Calu3 (cell line): ENCODE measurements around the gene ARHGAP25. TPM values are rescaled to one million over a fixed set of nuclear protein-coding genes. Genes with fewer than 3 reads are reported as not detected.

Experiments used
- BruUV-seq: library from RNA; stranded (reverse); fragments of 400-500 nt; replicated peaks from 2 replicates; lab custom pipeline; 2021; lab: Mats Ljungman, UMichigan
- CTCF ChIA-PET: fragments of 300-600 bp; sonication (Branson Sonifier 250); formaldehyde crosslinking; loops from one replicate; lab custom pipeline; 2022; ENCODE audit warnings: antibody characterized with exemption; lab: Charles Lee
- DNase-seq: peaks from one replicate; pipeline ENCODE4 v3.0.0; 2022
- H3K27ac Mint-ChIP-seq: one replicate; pipeline ENCODE4 v1.8.0; 2022; ENCODE audit warnings: mixed read lengths; ENCODE audit not compliant: unreplicated experiment
- H3K27me3 Mint-ChIP-seq: one replicate; pipeline ENCODE4 v1.8.0; 2022; ENCODE audit warnings: mixed read lengths; ENCODE audit not compliant: unreplicated experiment
- H3K36me3 Mint-ChIP-seq: one replicate; pipeline ENCODE4 v1.8.0; 2022; ENCODE audit warnings: mild to moderate bottlenecking, moderate library complexity, mixed read lengths; ENCODE audit not compliant: insufficient read depth, unreplicated experiment
- H3K4me1 Mint-ChIP-seq: one replicate; pipeline ENCODE4 v1.8.0; 2022; ENCODE audit warnings: mild to moderate bottlenecking, low read depth, mixed read lengths; ENCODE audit not compliant: unreplicated experiment
- H3K4me3 Mint-ChIP-seq: one replicate; pipeline ENCODE4 v1.8.0; 2022; ENCODE audit warnings: mild to moderate bottlenecking, low read depth, moderate library complexity, mixed read lengths; ENCODE audit not compliant: unreplicated experiment
- H3K9me3 Mint-ChIP-seq: one replicate; pipeline ENCODE4 v1.8.0; 2022; ENCODE audit warnings: low read depth, mixed read lengths; ENCODE audit not compliant: unreplicated experiment
- intact Hi-C: fragments of 100-400 bp; cut with micrococcal nuclease; formaldehyde crosslinking; loops from one replicate; pipeline ENCODE4 v1.10.0; 2022; ENCODE audit not compliant: unreplicated experiment
- total RNA-seq: library from RNA; stranded (reverse); gene quantifications from 2 replicates; pipeline ENCODE4 v1.2.3, GENCODE V29; 2022
- TF ChIP-seq, protein P1 (sequence below): fragments of 200-600 bp; IDR thresholded peaks from one replicate; pipeline ENCODE4 v1.8.0; 2022; ENCODE audit warnings: antibody characterized with exemption; ENCODE audit not compliant: unreplicated experiment

ARHGAP25 gene
- total RNA-seq, 1 experiment from 2014 or later, result not detected

DNA sequence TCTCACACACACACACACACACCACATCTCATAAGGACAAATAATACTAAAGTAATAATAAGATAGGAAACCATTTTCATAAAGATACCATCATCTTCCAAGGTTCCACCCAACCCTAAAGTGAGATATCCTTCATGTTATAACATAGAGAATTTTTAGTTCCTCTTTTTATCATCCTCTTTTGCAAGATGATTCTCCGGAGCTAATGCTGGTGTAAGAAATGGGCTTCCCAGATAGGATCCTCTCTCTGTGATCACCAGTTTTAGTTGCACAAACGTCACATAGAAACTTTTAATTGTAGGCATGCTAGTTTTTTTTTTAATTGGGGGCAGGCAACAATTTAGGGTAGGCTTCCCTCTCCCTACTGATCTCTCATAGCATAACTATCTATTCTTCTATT, 49.6 kb downstream of the ARHGAP25 start:
- H3K4me1 Mint-ChIP-seq, result no peaks in the 10 kb centered on the region
- CTCF ChIA-PET, result no interaction called here
- intact Hi-C loops, result no loop called here
- peaks cover 20% of the 10 kb centered on the region for H3K27me3 Mint-ChIP-seq
- no TSS peak for BruUV-seq
- no peaks in the 10 kb centered on the region for H3K9me3 Mint-ChIP-seq
- no peak overlapping the region for H3K27ac Mint-ChIP-seq
- DNase-seq, result no peak
- no peaks in the 10 kb centered on the region for H3K36me3 Mint-ChIP-seq
- TF ChIP-seq, protein P1, sequence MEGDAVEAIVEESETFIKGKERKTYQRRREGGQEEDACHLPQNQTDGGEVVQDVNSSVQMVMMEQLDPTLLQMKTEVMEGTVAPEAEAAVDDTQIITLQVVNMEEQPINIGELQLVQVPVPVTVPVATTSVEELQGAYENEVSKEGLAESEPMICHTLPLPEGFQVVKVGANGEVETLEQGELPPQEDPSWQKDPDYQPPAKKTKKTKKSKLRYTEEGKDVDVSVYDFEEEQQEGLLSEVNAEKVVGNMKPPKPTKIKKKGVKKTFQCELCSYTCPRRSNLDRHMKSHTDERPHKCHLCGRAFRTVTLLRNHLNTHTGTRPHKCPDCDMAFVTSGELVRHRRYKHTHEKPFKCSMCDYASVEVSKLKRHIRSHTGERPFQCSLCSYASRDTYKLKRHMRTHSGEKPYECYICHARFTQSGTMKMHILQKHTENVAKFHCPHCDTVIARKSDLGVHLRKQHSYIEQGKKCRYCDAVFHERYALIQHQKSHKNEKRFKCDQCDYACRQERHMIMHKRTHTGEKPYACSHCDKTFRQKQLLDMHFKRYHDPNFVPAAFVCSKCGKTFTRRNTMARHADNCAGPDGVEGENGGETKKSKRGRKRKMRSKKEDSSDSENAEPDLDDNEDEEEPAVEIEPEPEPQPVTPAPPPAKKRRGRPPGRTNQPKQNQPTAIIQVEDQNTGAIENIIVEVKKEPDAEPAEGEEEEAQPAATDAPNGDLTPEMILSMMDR, result no peak
- H3K4me3 Mint-ChIP-seq, result no peak overlapping the region

DNA sequence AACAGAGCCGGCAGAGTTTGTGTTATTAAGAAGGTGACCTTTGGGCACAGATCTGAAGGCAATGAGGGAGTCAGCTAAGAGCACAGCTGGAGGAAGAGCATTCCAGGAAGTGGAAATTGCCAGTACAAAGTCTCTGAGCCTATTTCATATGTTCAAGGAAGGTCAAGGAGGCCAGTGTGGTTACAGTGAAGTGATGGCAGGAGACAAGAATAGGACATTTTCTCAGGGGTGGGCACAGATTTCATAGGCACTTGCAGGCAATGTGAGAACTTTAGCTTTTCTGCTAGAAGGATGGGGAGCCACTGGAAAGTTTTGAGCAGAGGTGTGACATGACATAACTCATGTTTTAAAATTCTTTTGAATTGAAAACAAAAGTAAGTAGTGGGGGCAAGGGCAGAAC, 50.3 kb downstream of the ARHGAP25 start:
- no peak overlapping the region for H3K27ac Mint-ChIP-seq
- DNase-seq, result no peak
- no peak overlapping the region for H3K4me3 Mint-ChIP-seq
- CTCF ChIA-PET, result no interaction called here
- peaks cover 13% of the 10 kb centered on the region for H3K27me3 Mint-ChIP-seq
- intact Hi-C loops, result no loop called here
- H3K9me3 Mint-ChIP-seq, result no peaks in the 10 kb centered on the region
- no peaks in the 10 kb centered on the region for H3K36me3 Mint-ChIP-seq
- TF ChIP-seq, protein P1, result no peak
- H3K4me1 Mint-ChIP-seq, result no peaks in the 10 kb centered on the region
- no TSS peak for BruUV-seq

DNA sequence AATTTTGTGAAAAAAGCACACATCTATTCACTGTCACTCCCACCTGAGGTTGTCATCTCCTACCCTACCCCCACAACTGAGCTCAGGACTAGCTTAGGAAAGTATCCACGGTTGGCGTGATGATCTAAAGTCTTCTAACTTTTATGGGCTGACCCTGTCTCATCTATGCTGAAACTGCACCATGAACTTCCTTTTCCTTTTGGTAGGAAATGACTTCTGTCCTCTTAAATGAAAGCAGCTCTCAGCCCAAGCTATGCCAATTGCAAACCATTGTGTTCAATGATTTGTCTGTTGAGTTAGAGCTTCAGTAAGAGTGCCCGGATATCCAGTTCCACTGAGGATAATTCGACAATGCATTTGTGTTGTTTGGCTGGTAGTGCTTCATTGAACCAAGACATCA, 52.7 kb downstream of the ARHGAP25 start:
- no peaks in the 10 kb centered on the region for H3K36me3 Mint-ChIP-seq
- DNase-seq, result no peak
- intact Hi-C loops, result no loop called here
- H3K4me3 Mint-ChIP-seq, result no peak overlapping the region
- H3K27ac Mint-ChIP-seq, result no peak overlapping the region
- TF ChIP-seq, protein P1, result no peak
- no peaks in the 10 kb centered on the region for H3K9me3 Mint-ChIP-seq
- CTCF ChIA-PET, result no interaction called here
- no peaks in the 10 kb centered on the region for H3K4me1 Mint-ChIP-seq
- peaks cover 21% of the 10 kb centered on the region for H3K27me3 Mint-ChIP-seq
- no TSS peak for BruUV-seq

- TF ChIP-seq, protein P1, result no peak
- Mint-ChIP-seq H3K9me3 (no peaks in the 10 kb centered on the region), H3K4me3 (no peak overlapping the region), H3K27ac (no peak overlapping the region), H3K27me3 (peaks cover 31% of the 10 kb centered on the region), H3K36me3 (no peaks in the 10 kb centered on the region), H3K4me1 (no peaks in the 10 kb centered on the region)
- intact Hi-C loops, result no loop called here
- BruUV-seq, result no TSS peak
- CTCF ChIA-PET, result no interaction called here
- DNase-seq, result no peak
These were observed 55.0 kb downstream of the ARHGAP25 start for GRCh38 chr2:68789603-68790002.
